ENCODE results near the gene TRIM40. TPM values are rescaled to one million over a fixed set of nuclear protein-coding genes. Genes with fewer than 3 reads are reported as not detected.

TRIM40 gene
- total RNA-seq, 1 donor from 2014 or later: not detected

DNA sequence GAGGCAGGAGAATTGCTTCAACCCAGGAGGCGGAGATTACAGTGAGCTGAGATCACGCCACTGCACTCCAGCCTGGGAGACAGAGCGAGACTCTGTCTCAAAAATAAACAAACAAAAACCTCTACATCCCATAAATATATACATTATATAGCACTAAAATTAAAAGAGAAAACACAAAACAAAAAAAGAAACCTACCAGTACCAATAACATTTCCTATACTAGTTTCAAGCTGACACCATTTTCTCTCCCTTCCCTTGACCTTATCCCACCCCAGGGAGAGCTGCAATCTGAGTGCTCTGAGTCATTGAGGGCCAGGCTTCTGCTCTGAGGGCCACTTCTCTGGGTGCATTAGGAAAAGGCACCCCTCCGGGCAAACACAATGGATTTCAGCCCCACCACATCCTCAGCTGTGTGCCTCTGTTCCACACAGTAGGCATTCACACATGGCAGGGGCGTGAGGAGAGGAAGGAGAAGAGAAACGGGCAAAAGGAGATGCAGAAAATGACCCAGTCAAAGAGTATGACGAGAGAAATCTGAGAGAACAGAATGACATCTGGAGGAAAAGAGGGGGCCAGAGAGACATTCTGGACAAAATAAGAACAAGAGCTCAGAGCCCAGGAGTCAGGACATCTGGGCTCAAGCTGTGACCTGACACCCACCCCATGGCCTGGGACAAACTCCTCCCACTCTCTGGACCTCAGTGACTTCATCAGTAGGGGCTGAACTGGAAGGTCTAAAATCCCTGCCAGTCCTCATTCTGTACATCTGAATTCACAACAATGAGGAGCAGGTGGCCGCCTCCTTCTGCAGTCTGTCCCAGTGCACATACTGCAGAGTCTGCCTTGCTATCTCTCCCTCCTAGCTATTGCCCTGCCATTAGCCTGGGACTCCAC lies 59.1 kb downstream of the TRIM40 start:
- FAIRE-seq: no peak

GRCh38 chr6:30195951-30196350 lies 60.0 kb downstream of the TRIM40 start:
- FAIRE-seq: no peak
- no peak for DNase-seq (ENCODE audit: low spot score in 2 of 2)

More for the DNA sequence above, 59.1 kb downstream of the TRIM40 start:
- DNase-seq (ENCODE audit: low spot score in 2 of 2): no peak

GRCh38 chr6:30196376-30196775 lies 60.4 kb downstream of the TRIM40 start:
- FAIRE-seq: no peak
- no peak for DNase-seq (ENCODE audit: low spot score in 2 of 2)

Small RNA genes within 50 kb of the gene (small RNA-seq; reads per million reads assigned to genes)
- gene RF00554: not detected

Other genes starting within 250 kb of the TRIM40 start
- gene HLA-A, start 193.6 kb upstream of the TRIM40 start, total RNA-seq: 55.4 TPM
- gene POLR1H, start 74.9 kb upstream of the TRIM40 start, total RNA-seq: 15.5 TPM
- gene PPP1R11, start 68.9 kb upstream of the TRIM40 start, total RNA-seq: 17.1 TPM
- not detected for gene RNF39, start 60.4 kb upstream of the TRIM40 start, total RNA-seq
- gene TRIM31, start 23.1 kb upstream of the TRIM40 start, total RNA-seq: not detected
- under 0.01 TPM for gene TRIM10, start 25.1 kb downstream of the TRIM40 start, total RNA-seq
- gene TRIM15, start 27.4 kb downstream of the TRIM40 start, total RNA-seq: not detected
- gene TRIM26, start 77.3 kb downstream of the TRIM40 start, total RNA-seq: 14.3 TPM
- gene TRIM39, start 190.8 kb downstream of the TRIM40 start, total RNA-seq: 9.8 TPM
- 23.2 TPM for gene RPP21, start 209.0 kb downstream of the TRIM40 start, total RNA-seq

Measured in frontal cortex (tissue), 4 donors.